Epithelial cell of esophagus (primary cell): ENCODE results near the gene FHIP2A.

Experiments
- DNase-seq: peaks from one replicate; pipeline ENCODE4 v3.0.0; 2010; ENCODE audit warnings: low read depth
- H3K4me3 ChIP-seq: 2 replicates; pipeline ENCODE4 v1.5.1; 2011; ENCODE audit warnings: mild to moderate bottlenecking, low read length, control low read depth
- CTCF ChIP-seq: IDR thresholded peaks from 2 replicates; pipeline ENCODE4 v1.5.1; 2011; ENCODE audit warnings: low read depth, mild to moderate bottlenecking, low read length, control low read depth, inconsistent platforms; ENCODE audit not compliant: insufficient read depth; ENCODE audit errors: missing control alignments

Gene FHIP2A

GRCh38 chr10:114800361-114800760 lies 21.2 kb upstream of the FHIP2A start:
- no peak overlapping the region for H3K4me3 ChIP-seq
- no peak for DNase-seq
- no peak for TF ChIP-seq CTCF

DNA sequence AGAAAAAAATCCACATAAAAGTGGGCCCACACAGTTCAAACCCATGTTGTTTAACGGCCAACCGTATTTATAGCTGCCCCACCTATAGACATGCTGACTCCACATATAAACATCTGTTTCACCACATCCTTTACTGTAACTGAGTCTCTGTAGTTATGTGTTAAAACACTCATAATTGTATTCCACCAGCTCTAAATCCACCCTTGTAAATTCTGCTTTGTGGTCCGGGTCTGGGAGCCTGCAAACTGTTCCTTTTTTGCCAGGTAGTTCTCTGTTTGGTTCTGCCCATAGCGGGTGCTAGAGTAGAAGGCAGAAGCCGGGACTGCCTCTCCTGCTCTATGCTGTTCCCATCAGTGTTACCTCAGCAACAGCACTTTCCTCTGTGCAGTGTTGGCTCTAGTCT lies 20.2 kb upstream of the FHIP2A start:
- TF ChIP-seq CTCF, result no peak
- no peak for DNase-seq
- H3K4me3 ChIP-seq, result no peak overlapping the region

- no peak overlapping the region for H3K4me3 ChIP-seq
- DNase-seq, result no peak
- TF ChIP-seq CTCF, result no peak
Measured at GRCh38 chr10:114802177-114802576, 19.4 kb upstream of the FHIP2A start.

- no peak for TF ChIP-seq CTCF
- no peak overlapping the region for H3K4me3 ChIP-seq
- no peak for DNase-seq
Measured at GRCh38 chr10:114806562-114807391, 14.8 kb upstream of the FHIP2A start.

DNA sequence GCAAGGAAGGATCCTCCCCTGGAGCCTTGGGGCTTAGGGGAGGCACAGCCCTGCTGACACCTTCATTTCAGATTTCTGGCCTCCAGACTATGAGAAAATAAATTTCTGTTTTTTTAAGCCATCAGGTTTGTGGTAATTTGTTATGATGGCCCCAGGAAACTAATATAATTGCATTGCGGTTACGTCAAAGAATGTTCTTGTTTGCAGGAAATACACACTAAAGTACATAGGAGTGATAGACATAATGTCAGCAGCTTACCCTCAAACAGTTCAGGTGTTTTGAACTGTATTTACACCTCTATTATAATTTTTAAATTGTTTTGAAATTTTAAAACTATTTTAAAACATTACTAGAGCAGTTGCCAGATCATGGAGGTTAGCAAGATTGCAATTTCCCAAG lies 12.6 kb upstream of the FHIP2A start:
- TF ChIP-seq CTCF, result no peak
- H3K4me3 ChIP-seq, result no peak overlapping the region
- DNase-seq, result no peak

GRCh38 chr10:114810926-114811325 lies 10.7 kb upstream of the FHIP2A start:
- H3K4me3 ChIP-seq, result no peak overlapping the region
- no peak for TF ChIP-seq CTCF
- DNase-seq, result no peak

GRCh38 chr10:114811862-114812261 lies 9.7 kb upstream of the FHIP2A start:
- H3K4me3 ChIP-seq, result no peak overlapping the region
- no peak for TF ChIP-seq CTCF
- DNase-seq, result peak; percentile 34
